SK-N-MC (cell line): Measurements from ENCODE around the gene TMEM205.

ENCODE experiments used
- DNase-seq: peaks from one replicate; pipeline ENCODE4 v3.0.0-alpha.2; 2011; ENCODE audit warnings: low read depth, low spot score
- H3K27ac ChIP-seq: fragments of 200-600 bp; sonication (generic); 2 replicates; pipeline ENCODE4 v1.5.1; 2016; ENCODE audit warnings: mixed run types
- H3K36me3 ChIP-seq: fragments of 200-600 bp; sonication (generic); 2 replicates; pipeline ENCODE4 v1.6.1; 2017; ENCODE audit warnings: antibody characterized with exemption, low read length, mixed read lengths; ENCODE audit not compliant: insufficient read depth
- H3K4me3 ChIP-seq: fragments of 200-600 bp; sonication (generic); 2 replicates; pipeline ENCODE4 v1.5.1; 2016
- H3K9ac ChIP-seq: fragments of 200-600 bp; sonication (generic); 2 replicates; pipeline ENCODE4 v1.8.0; 2017; ENCODE audit warnings: mixed run types, mixed read lengths; ENCODE audit not compliant: insufficient read length
- H3K9me3 ChIP-seq: fragments of 200-600 bp; sonication (generic); 2 replicates; pipeline ENCODE4 v1.6.1; 2017; ENCODE audit warnings: low read depth, mild to moderate bottlenecking, antibody characterized with exemption, low read length, moderate library complexity, mixed read lengths
- EZH2 ChIP-seq: fragments of 200-600 bp; sonication (generic); IDR thresholded peaks from one replicate; pipeline ENCODE4 v1.6.1; 2017; ENCODE audit warnings: antibody characterized with exemption
- FOXP2 ChIP-seq: optimal IDR thresholded peaks from 2 replicates; pipeline ENCODE3; 2011; ENCODE audit warnings: mild to moderate bottlenecking, moderate library complexity; ENCODE audit not compliant: insufficient read depth; ENCODE audit errors: extremely low read length, control extremely low read depth
- POLR2AphosphoS5 ChIP-seq: IDR thresholded peaks from 2 replicates; pipeline ENCODE4 v1.6.1; 2012; ENCODE audit warnings: mild to moderate bottlenecking, low read depth, low read length, borderline replicate concordance

TMEM205 gene

GRCh38 chr19:11346104-11346940, at the start of gene TMEM205, which contains the start of gene CCDC159:
TSS of gene TMEM205 (minus strand) at chr19:11346268. CDS start at chr19:11345619, 649 bp downstream.
TSS of gene CCDC159 (plus strand) at chr19:11346519. CDS start at chr19:11346607, 88 bp downstream.
- peak; percentile 99 for DNase-seq
- peak; percentile 29 for TF ChIP-seq FOXP2
- TF ChIP-seq POLR2AphosphoS5 = peak; percentile 53
- no peak for TF ChIP-seq EZH2
- Histone ChIP-seq H3K9ac (peak within 1 kb of the TSS; percentile 82), H3K27ac (peak within 1 kb of the TSS; percentile 78; the same call in 1 of the 2 replicates), H3K4me3 (peak within 1 kb of the TSS; percentile 97), H3K36me3 (peaks cover 4% of the 10 kb centered on the region; the same call in 1 of the 2 replicates), H3K9me3 (no peaks in the 10 kb centered on the region)

- Histone ChIP-seq H3K9ac (no peak overlapping the region), H3K27ac (no peak overlapping the region), H3K36me3 (no peaks in the 10 kb centered on the region), H3K4me3 (no peak overlapping the region), H3K9me3 (no peaks in the 10 kb centered on the region)
- TF ChIP-seq FOXP2 = no peak
- no peak for TF ChIP-seq POLR2AphosphoS5
- no peak for TF ChIP-seq EZH2
- DNase-seq = no peak
These were observed 45.0 kb upstream of the TMEM205 start for GRCh38 chr19:11390933-11391680.

GRCh38 chr19:11390359-11390758, 44.3 kb upstream of the TMEM205 start:
- H3K9me3 ChIP-seq = no peaks in the 10 kb centered on the region
- no peak overlapping the region for H3K9ac ChIP-seq
- no peak overlapping the region for H3K4me3 ChIP-seq
- H3K36me3 ChIP-seq = no peaks in the 10 kb centered on the region
- H3K27ac ChIP-seq = no peak overlapping the region
- TF ChIP-seq EZH2 (no peak), POLR2AphosphoS5 (no peak), FOXP2 (no peak)
- DNase-seq = no peak

- Histone ChIP-seq H3K9me3 (no peaks in the 10 kb centered on the region), H3K4me3 (no peak overlapping the region), H3K27ac (0 out of 2 replicates have a peak overlapping the region, but pooled peaks have one; percentile 57), H3K9ac (no peak overlapping the region), H3K36me3 (no peaks in the 10 kb centered on the region)
- no peak for DNase-seq
- TF ChIP-seq EZH2 (no peak), POLR2AphosphoS5 (no peak), FOXP2 (no peak)
These were observed 41.3 kb upstream of the TMEM205 start for GRCh38 chr19:11387162-11388034.

- DNase-seq = no peak
- Histone ChIP-seq H3K27ac (no peak overlapping the region; the same call in 1 of the 2 replicates), H3K9me3 (no peaks in the 10 kb centered on the region), H3K4me3 (no peak overlapping the region), H3K36me3 (no peaks in the 10 kb centered on the region), H3K9ac (no peak overlapping the region)
- no peak for TF ChIP-seq POLR2AphosphoS5
- no peak for TF ChIP-seq EZH2
- no peak for TF ChIP-seq FOXP2
These were observed 38.7 kb upstream of the TMEM205 start for GRCh38 chr19:11384778-11385129.

- no peak for DNase-seq
- H3K27ac ChIP-seq = peak overlapping the region; percentile 75
- H3K4me3 ChIP-seq = peak overlapping the region; percentile 78
- TF ChIP-seq POLR2AphosphoS5 (no peak), EZH2 (no peak), FOXP2 (no peak)
- peak overlapping the region; percentile 64 for H3K9ac ChIP-seq
- no peaks in the 10 kb centered on the region for H3K36me3 ChIP-seq
- H3K9me3 ChIP-seq = no peaks in the 10 kb centered on the region
These were observed 37.6 kb upstream of the TMEM205 start for GRCh38 chr19:11383706-11384048.

GRCh38 chr19:11382898-11383705, 37.0 kb upstream of the TMEM205 start:
- Histone ChIP-seq H3K9ac (peak overlapping the region; percentile 55), H3K4me3 (peak overlapping the region; percentile 78), H3K27ac (no peak overlapping the region), H3K9me3 (no peaks in the 10 kb centered on the region), H3K36me3 (peaks cover 4% of the 10 kb centered on the region; the same call in 1 of the 2 replicates)
- no peak for DNase-seq
- TF ChIP-seq POLR2AphosphoS5 (no peak), FOXP2 (no peak), EZH2 (no peak)
